Measurements from ENCODE around the gene PET100. TPM values are rescaled to one million over a fixed set of nuclear protein-coding genes. Genes with fewer than 3 reads are reported as not detected.

The PET100 gene
- total RNA-seq, 1 donor from 2014 or later, result 186 TPM

DNA sequence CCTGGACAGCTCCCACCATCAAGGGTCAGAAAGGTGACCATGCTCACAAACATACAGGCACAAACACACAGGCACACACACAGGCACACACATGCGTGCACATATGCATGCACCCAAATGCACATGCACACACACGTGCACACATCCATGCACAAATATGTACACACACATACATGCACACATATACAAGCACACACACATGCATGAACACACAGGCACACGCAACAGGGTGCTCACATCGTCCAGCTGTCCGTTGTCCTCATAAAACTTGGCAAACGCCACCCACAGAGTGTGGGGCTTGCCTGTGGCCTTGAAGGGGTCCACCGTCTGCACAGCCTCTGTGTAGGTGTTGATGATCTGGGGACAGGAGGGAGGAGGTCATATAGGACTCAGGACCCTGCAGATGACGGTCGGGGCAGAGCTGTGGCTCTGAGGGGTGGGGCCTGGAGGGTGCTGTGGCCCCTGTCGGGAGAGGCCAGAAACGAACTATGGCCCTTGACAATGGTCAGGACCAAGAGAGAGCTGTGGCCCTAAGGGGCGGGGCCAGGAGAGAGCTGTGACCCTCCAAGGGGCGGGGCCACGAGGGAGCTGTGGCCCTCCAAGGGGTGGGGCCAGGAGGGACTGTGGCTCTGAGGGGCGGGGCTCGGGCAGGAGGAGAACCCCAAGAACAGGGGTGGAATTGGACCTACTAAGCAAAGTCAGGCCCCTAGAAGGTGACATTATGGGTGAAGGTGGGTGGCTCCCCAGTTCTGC, 6.5 kb upstream of the PET100 start:
- Mint-ChIP-seq H3K9me3 (ENCODE audit: unreplicated experiment) (peaks cover 9% of the 10 kb centered on the region), H3K4me1 (ENCODE audit: low read depth, unreplicated experiment) (no peaks in the 10 kb centered on the region), H3K4me3 (ENCODE audit: unreplicated experiment) (no peak overlapping the region), H3K27me3 (ENCODE audit: unreplicated experiment) (peaks cover 3% of the 10 kb centered on the region), H3K27ac (ENCODE audit: unreplicated experiment) (no peak overlapping the region), H3K36me3 (ENCODE audit: unreplicated experiment) (no peaks in the 10 kb centered on the region)
- no peak for DNase-seq
- no peak for TF ChIP-seq CTCF (IDR thresholded peaks at IDR 0.05; ENCODE audit: partially characterized antibody, unreplicated experiment)

- Mint-ChIP-seq H3K9me3 (ENCODE audit: unreplicated experiment) (peaks cover 8% of the 10 kb centered on the region), H3K4me3 (ENCODE audit: unreplicated experiment) (no peak overlapping the region), H3K27me3 (ENCODE audit: unreplicated experiment) (peaks cover 4% of the 10 kb centered on the region), H3K27ac (ENCODE audit: unreplicated experiment) (no peak overlapping the region), H3K4me1 (ENCODE audit: low read depth, unreplicated experiment) (peaks cover 5% of the 10 kb centered on the region), H3K36me3 (ENCODE audit: unreplicated experiment) (no peaks in the 10 kb centered on the region)
- no peak for TF ChIP-seq CTCF (IDR thresholded peaks at IDR 0.05; ENCODE audit: partially characterized antibody, unreplicated experiment)
- DNase-seq, result no peak
Measured at GRCh38 chr19:7623725-7624603, 5.6 kb upstream of the PET100 start.

DNA sequence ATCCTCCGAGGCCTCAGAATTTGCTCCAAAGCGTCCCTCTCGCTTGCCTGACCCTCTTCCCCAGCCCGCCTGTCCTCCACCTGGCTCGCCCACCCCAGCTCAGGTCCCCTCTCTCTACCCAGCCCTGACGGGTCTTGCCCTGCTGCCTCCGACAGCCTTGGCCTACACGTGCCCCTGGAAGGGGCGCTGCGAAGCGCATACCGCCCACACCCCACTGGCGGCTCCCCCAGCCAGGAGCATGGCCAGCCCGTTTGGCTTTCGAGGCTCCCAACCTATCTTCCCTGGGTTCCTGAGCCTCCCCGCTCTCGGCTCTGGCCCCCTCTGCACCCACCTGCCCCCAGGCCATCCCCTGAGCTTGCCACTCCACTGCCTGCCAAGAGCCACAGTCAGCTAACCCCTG, 4.8 kb upstream of the PET100 start:
- Mint-ChIP-seq H3K27ac (ENCODE audit: unreplicated experiment) (no peak overlapping the region), H3K4me1 (ENCODE audit: low read depth, unreplicated experiment) (peaks cover 8% of the 10 kb centered on the region), H3K4me3 (ENCODE audit: unreplicated experiment) (no peak overlapping the region), H3K36me3 (ENCODE audit: unreplicated experiment) (no peaks in the 10 kb centered on the region), H3K9me3 (ENCODE audit: unreplicated experiment) (peaks cover 14% of the 10 kb centered on the region), H3K27me3 (ENCODE audit: unreplicated experiment) (peaks cover 9% of the 10 kb centered on the region)
- no peak for TF ChIP-seq CTCF (IDR thresholded peaks at IDR 0.05; ENCODE audit: partially characterized antibody, unreplicated experiment)
- no peak for DNase-seq

- no peak for DNase-seq
- H3K4me1 Mint-ChIP-seq (ENCODE audit: low read depth, unreplicated experiment), result peaks cover 8% of the 10 kb centered on the region
- TF ChIP-seq CTCF (IDR thresholded peaks at IDR 0.05; ENCODE audit: partially characterized antibody, unreplicated experiment), result no peak
- H3K27me3 Mint-ChIP-seq (ENCODE audit: unreplicated experiment), result peaks cover 12% of the 10 kb centered on the region
- H3K9me3 Mint-ChIP-seq (ENCODE audit: unreplicated experiment), result peaks cover 16% of the 10 kb centered on the region
- H3K4me3 Mint-ChIP-seq (ENCODE audit: unreplicated experiment), result no peak overlapping the region
- H3K27ac Mint-ChIP-seq (ENCODE audit: unreplicated experiment), result no peak overlapping the region
- H3K36me3 Mint-ChIP-seq (ENCODE audit: unreplicated experiment), result no peaks in the 10 kb centered on the region
Measured at GRCh38 chr19:7625763-7626372, 3.7 kb upstream of the PET100 start.
